Mesenteric fat pad (tissue), 1 donor: ENCODE measurements around the gene PRXL2C. TPM values are rescaled to one million over a fixed set of nuclear protein-coding genes. Genes with fewer than 3 reads are reported as not detected.
"Not testable (repeated sequence)": the region's sequence is repeated elsewhere in the genome, so short reads cannot be mapped to it uniquely, and the experiment has no call there.

ENCODE experiments used
- DNase-seq: peaks from one replicate; pipeline ENCODE4 v3.0.0-alpha.2; 2020; ENCODE audit warnings: low spot score
- long read RNA-seq: library from polyadenylated mRNA; unstranded; transcript quantifications from one replicate; pipeline ENCODE4 v2.0.0, GENCODE V29; 2020
- total RNA-seq: library from RNA; stranded (reverse); fragmentation: NEBNext Ultra II Directional; extraction: Animal tissue kit (Norgen Biotek cat#: 25700); gene quantifications from one replicate; pipeline ENCODE4 v1.2.1, GENCODE V29; 2021
- donor health status: DM: yes; HTN: yes; CAD: no.

The PRXL2C gene, protein sequence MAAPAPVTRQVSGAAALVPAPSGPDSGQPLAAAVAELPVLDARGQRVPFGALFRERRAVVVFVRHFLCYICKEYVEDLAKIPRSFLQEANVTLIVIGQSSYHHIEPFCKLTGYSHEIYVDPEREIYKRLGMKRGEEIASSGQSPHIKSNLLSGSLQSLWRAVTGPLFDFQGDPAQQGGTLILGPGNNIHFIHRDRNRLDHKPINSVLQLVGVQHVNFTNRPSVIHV
- total RNA-seq: 37.0 TPM
- long read RNA-seq, partial matches to known transcripts: 3 of 8 reads
- long read RNA-seq, other reads (novel, unspliced or antisense): 0 of 8 reads

GRCh38 chr9:96655198-96655851 is at the start of gene PRXL2C:
TSS of gene PRXL2C (minus strand) at chr9:96655317. CDS start at chr9:96655281, 36 bp downstream.
- DNase-seq: peak; percentile 96

- DNase-seq: not testable (repeated sequence)
Observed at GRCh38 chr9:96700721-96701375, 45.7 kb upstream of the PRXL2C start.

- DNase-seq: no peak
Observed at GRCh38 chr9:96691326-96691725, 36.2 kb upstream of the PRXL2C start.

DNA sequence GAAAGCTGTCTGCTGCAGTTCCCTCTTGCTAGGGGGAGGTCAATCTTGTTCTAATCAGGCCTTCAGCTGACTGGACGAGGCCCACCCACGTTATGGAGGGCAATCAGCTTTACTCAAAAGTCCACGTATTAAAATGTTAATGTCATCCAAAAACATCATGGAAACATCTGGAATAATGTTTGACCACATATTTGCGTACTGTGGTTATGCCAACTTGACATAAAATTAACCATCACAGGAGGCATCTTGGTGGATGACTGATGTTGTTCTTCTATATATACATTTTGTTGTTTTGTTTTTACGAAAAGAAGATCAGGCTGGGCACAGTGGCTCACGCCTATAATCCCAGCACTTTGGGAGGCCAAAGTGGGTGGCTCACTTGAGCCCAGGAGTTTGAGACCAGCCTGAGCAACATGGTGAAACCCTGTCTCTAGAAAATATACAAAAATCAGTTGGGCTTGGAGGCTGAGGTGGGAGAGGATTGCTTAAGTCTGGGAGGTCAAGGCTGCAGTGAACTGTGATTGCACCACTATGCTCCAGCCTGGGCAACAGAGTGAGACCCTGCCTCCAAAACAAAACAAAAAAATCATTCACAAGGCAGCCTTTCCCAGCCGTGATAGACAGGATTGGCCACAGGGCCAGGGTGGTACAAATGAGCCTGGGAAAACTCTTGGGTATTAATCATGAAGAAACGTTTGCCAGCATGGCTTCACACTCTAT is 33.8 kb upstream of the PRXL2C start:
- no peak for DNase-seq

- DNase-seq: no peak
Observed at GRCh38 chr9:96688187-96688586, 33.1 kb upstream of the PRXL2C start.

GRCh38 chr9:96686638-96687335 is 31.7 kb upstream of the PRXL2C start:
- DNase-seq: peak; percentile 93

- no peak for DNase-seq
Observed at GRCh38 chr9:96680812-96681499, 25.8 kb upstream of the PRXL2C start.

- DNase-seq: no peak
Observed at GRCh38 chr9:96674906-96675538, 19.9 kb upstream of the PRXL2C start.

DNA sequence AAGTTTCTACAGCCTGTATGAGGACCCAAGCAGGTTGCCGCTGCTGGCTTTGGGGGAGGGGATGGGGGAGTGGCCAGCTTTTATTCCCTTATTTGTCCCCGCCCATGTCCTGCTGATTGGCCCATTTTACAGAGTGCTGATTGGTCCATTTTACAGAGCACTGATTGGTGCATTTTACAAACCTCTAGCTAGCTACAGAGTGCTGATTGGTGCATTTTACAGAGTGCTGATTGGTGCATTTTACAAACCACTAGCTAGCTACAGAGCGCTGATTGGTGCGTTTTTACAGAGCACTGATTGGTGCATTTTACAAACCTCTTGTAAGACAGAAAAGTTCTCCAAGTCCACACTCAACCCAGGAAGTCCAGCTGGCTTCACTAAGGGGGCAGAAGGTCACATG is 18.7 kb upstream of the PRXL2C start:
- not testable (repeated sequence) for DNase-seq

DNA sequence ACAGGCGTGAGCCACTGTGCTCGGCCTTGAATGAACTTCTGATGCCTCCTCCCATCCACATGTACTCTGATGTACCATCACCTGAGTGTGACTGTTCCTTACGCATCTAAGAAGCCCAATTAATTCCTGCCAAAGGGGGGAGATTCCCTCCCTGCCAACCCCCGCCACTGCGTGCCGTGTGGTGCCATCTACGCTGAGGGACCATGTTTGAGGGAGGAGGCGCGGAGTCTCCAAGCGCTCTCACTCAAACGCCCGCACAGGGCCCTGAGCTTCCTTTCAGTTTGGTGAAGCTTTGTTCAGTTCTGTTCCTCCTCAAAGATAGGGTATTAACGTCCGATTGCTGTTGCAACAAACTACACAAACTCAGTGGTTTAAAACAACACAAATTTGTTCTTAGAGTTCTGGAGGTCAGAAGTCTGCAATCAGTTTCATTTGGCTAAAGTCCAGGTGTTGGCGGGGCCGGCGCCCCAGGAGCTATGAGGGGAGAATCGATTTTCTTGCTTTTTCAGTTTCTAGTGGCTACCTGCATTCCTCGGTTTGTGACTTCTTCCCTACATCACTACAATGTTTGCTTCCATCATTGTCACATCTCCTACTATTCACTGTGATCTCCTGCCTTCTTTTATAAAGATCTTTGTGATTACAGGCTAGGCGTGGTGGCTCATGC is 13.9 kb upstream of the PRXL2C start:
- DNase-seq: no peak

- peak; percentile 53 for DNase-seq
Observed at GRCh38 chr9:96667363-96667728, 12.2 kb upstream of the PRXL2C start.

- DNase-seq: not testable (repeated sequence)
Observed at GRCh38 chr9:96666653-96667362, 11.7 kb upstream of the PRXL2C start.

DNA sequence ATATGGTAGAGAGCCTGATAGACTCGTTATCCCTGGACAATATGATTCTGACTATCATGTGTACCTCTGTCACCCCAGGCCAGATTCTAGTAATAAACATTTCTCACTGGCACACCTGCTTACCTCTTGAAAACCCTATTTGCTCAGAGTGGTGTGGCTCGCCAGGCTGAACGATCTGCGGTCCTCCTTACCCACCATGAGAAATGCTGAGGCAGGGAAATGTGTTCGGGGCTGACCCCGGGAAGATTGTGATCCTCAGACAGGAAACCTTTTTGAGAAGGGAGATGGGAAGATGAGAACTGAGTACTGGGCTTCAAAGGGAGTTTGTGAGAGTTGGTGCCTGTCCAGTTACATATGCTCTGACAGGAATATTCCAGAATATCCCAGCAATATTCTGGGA is 10.7 kb upstream of the PRXL2C start:
- peak; percentile 57 for DNase-seq

DNA sequence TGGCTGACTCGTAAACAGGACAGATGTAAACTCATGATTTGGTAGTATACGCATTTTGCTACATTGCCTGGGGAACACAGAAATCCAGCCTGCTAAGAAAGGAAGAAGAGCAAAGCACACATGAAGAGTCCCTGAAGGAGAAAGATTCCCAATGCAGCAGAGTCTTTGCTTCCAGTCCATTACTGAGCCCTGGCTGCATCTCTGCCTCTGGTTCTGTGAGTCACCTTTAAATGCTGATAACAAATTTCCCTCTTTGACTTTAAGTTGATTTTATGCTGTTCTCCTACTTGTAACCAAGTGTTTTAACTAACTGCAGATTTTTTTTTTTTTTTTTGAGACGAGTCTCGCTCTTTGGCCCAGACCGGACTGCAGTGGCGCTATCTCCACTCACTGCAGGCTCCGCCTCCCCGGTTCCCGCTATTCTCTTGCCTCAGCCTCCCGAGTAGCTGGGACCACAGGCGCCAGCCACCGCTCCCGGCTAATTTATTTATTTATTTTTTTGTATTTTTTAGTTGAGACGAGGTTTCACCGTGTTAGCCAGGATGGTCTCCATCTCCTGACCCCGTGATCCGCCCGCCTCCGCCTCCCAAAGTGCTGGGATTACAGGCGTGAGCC is 8.5 kb upstream of the PRXL2C start:
- no peak for DNase-seq

GRCh38 chr9:96661711-96662110 is 6.6 kb upstream of the PRXL2C start:
- DNase-seq: no peak

GRCh38 chr9:96660692-96661248 is 5.7 kb upstream of the PRXL2C start:
- no peak for DNase-seq

GRCh38 chr9:96654450-96655197 is 493 bp downstream of the PRXL2C start:
- peak; percentile 95 for DNase-seq
